Measurements from ENCODE around the gene ELAVL2. TPM values are rescaled to one million over a fixed set of nuclear protein-coding genes. Genes with fewer than 3 reads are reported as not detected.

ELAVL2 gene
- polyA plus RNA-seq, 2 of the 4 experiments (the other 2 are of a cell fraction): 0.03 to 0.13 TPM

- TF ChIP-seq, protein P1, sequence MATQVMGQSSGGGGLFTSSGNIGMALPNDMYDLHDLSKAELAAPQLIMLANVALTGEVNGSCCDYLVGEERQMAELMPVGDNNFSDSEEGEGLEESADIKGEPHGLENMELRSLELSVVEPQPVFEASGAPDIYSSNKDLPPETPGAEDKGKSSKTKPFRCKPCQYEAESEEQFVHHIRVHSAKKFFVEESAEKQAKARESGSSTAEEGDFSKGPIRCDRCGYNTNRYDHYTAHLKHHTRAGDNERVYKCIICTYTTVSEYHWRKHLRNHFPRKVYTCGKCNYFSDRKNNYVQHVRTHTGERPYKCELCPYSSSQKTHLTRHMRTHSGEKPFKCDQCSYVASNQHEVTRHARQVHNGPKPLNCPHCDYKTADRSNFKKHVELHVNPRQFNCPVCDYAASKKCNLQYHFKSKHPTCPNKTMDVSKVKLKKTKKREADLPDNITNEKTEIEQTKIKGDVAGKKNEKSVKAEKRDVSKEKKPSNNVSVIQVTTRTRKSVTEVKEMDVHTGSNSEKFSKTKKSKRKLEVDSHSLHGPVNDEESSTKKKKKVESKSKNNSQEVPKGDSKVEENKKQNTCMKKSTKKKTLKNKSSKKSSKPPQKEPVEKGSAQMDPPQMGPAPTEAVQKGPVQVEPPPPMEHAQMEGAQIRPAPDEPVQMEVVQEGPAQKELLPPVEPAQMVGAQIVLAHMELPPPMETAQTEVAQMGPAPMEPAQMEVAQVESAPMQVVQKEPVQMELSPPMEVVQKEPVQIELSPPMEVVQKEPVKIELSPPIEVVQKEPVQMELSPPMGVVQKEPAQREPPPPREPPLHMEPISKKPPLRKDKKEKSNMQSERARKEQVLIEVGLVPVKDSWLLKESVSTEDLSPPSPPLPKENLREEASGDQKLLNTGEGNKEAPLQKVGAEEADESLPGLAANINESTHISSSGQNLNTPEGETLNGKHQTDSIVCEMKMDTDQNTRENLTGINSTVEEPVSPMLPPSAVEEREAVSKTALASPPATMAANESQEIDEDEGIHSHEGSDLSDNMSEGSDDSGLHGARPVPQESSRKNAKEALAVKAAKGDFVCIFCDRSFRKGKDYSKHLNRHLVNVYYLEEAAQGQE (IDR thresholded peaks at IDR 0.05): no peak
- no peak for TF ChIP-seq ZFP36 (IDR thresholded peaks at IDR 0.05; ENCODE audit: borderline replicate concordance, partially characterized antibody)
- no peak for TF ChIP-seq MAZ (IDR thresholded peaks at IDR 0.05; ENCODE audit: borderline replicate concordance, low read depth, low read length)
- TF ChIP-seq CHD4 (IDR thresholded peaks at IDR 0.05; ENCODE audit: borderline replicate concordance): no peak
- no peak for TF ChIP-seq JUNB (IDR thresholded peaks at IDR 0.05)
Measured at GRCh38 chr9:23686896-23687295, 139.1 kb downstream of the ELAVL2 start (continued).

DNA sequence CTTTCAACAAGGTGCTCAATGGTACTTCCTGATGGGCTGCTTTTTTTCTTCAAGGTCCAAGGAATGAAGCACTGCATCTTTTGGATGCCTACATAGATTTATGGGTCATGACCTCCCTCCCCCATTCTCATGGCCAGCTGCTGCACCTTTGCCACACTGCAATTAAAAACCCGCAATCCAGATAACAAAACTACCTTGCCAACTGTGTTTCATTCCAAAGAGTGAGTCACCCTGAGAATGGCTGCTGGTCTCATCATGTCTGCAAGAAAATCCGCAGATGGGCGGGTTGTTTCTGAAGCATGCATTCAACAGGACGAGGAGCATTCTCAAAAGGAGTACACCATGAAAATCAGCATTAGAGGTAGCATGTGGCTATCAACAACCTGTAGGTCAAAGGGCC, 139.8 kb downstream of the ELAVL2 start:
- ChIA-PET CTCF (no interaction called here), POLR2A (no interaction called here)
- FAIRE-seq (no peak), DNase-seq (ENCODE audit: low read depth in 1 of 2, low spot score in 1 of 2) (no peak), ATAC-seq (no peak)
- TF ChIP-seq RNF2 (IDR thresholded peaks at IDR 0.05; ENCODE audit: borderline replicate concordance, low read depth) (no peak), CHD2 (IDR thresholded peaks at IDR 0.05; ENCODE audit: low read length, partially characterized antibody) (no peak), KDM5A (IDR thresholded peaks at IDR 0.05) (no peak), PBX3 (IDR thresholded peaks at IDR 0.05) (no peak), PHF8 (IDR thresholded peaks at IDR 0.05; ENCODE audit: borderline replicate concordance, low read depth) (no peak), CBX2 (IDR thresholded peaks at IDR 0.05; ENCODE audit: borderline replicate concordance, low read depth) (no peak), RARB (CRISPR knock-in tag; IDR thresholded peaks at IDR 0.05) (no peak)
- Histone ChIP-seq H3K4me3 (no peak overlapping the region), H3K27ac (no peak overlapping the region), H3K4me2 (no peak overlapping the region), H3K9me3 (no peaks in the 10 kb centered on the region), H3K4me1 (no peaks in the 10 kb centered on the region)
- 0% methylated on average over 4 of the region's 4 CpGs for WGBS (ENCODE audit: missing lambda C conversion rate)

- 3% methylated on average over 7 of the region's 7 CpGs for WGBS (ENCODE audit: missing lambda C conversion rate)
- Histone ChIP-seq H3K4me1 (no peaks in the 10 kb centered on the region), H3K27ac (no peak overlapping the region), H3K9me3 (no peaks in the 10 kb centered on the region), H3K4me3 (no peak overlapping the region), H3K4me2 (no peak overlapping the region)
- no peak for ATAC-seq
- TF ChIP-seq KDM1A (IDR thresholded peaks at IDR 0.05; ENCODE audit: low read depth) (no peak), GATA3 (IDR thresholded peaks at IDR 0.05; ENCODE audit: borderline replicate concordance) (no peak), PHF8 (IDR thresholded peaks at IDR 0.05; ENCODE audit: borderline replicate concordance, low read depth) (no peak), FOXS1 (CRISPR knock-in tag; IDR thresholded peaks at IDR 0.05) (no peak), KDM5A (IDR thresholded peaks at IDR 0.05) (no peak), CEBPB (IDR thresholded peaks at IDR 0.05) (no peak), SMC3 (IDR thresholded peaks at IDR 0.05) (no peak)
- TF ChIP-seq, protein P2, sequence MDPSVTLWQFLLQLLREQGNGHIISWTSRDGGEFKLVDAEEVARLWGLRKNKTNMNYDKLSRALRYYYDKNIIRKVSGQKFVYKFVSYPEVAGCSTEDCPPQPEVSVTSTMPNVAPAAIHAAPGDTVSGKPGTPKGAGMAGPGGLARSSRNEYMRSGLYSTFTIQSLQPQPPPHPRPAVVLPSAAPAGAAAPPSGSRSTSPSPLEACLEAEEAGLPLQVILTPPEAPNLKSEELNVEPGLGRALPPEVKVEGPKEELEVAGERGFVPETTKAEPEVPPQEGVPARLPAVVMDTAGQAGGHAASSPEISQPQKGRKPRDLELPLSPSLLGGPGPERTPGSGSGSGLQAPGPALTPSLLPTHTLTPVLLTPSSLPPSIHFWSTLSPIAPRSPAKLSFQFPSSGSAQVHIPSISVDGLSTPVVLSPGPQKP (IDR thresholded peaks at IDR 0.05; ENCODE audit: low read depth, low read length): no peak
- TF ChIP-seq, protein P1 (IDR thresholded peaks at IDR 0.05): no peak
- ChIA-PET POLR2A (no interaction called here), CTCF (no interaction called here)
- no peak for DNase-seq (ENCODE audit: low read depth in 1 of 2, low spot score in 1 of 2)
- no peak for FAIRE-seq
Measured at GRCh38 chr9:23683611-23684061, 142.4 kb downstream of the ELAVL2 start.
